OCI-LY7 (cell line): Measurements from ENCODE around the gene CMSS1.

Source experiments
- EZH2phosphoT487 ChIP-seq: fragments of 200-600 bp; sonication (generic); IDR thresholded peaks from 2 replicates; pipeline ENCODE4 v1.6.1; 2018; ENCODE audit warnings: low read depth, borderline replicate concordance, mild to moderate bottlenecking, mixed run types, antibody characterized with exemption, low read length, moderate library complexity, mixed read lengths
- TF ChIP-seq, protein P1 (sequence below): fragments of 200-600 bp; sonication (generic); conservative IDR thresholded peaks from 2 replicates; pipeline ENCODE4 v1.5.1; 2014; ENCODE audit warnings: mild to moderate bottlenecking, antibody characterized with exemption, low read length, moderate library complexity, mixed read lengths

DNA sequence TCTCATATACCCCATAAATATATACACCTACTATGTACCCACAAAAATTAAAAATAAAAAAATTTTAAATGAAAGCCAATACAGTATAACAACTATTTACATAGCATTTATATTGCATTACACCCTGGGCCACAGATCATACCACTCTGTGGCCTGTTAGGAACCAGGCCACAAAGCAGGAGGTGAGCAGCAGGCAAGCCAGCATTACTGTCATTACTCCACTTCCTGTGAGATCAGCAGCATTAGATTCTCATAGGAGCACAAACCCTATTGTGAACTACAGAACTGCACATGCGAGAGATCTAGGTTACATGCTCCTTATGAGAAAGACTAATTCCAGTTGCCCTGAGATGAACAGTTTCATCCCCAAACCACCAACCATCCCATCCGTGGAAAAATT is 279.2 kb downstream of the CMSS1 start:
- TF ChIP-seq, protein P1, sequence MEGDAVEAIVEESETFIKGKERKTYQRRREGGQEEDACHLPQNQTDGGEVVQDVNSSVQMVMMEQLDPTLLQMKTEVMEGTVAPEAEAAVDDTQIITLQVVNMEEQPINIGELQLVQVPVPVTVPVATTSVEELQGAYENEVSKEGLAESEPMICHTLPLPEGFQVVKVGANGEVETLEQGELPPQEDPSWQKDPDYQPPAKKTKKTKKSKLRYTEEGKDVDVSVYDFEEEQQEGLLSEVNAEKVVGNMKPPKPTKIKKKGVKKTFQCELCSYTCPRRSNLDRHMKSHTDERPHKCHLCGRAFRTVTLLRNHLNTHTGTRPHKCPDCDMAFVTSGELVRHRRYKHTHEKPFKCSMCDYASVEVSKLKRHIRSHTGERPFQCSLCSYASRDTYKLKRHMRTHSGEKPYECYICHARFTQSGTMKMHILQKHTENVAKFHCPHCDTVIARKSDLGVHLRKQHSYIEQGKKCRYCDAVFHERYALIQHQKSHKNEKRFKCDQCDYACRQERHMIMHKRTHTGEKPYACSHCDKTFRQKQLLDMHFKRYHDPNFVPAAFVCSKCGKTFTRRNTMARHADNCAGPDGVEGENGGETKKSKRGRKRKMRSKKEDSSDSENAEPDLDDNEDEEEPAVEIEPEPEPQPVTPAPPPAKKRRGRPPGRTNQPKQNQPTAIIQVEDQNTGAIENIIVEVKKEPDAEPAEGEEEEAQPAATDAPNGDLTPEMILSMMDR: no peak
- no peak for TF ChIP-seq EZH2phosphoT487
